GM12891 (cell line): ENCODE measurements around the gene ZSCAN5C.

Experiments
- POLR2A ChIP-seq: IDR thresholded peaks from 2 replicates; pipeline ENCODE4 v1.6.1; 2011; ENCODE audit warnings: low read depth, low read length, control low read depth
- POLR2AphosphoS5 ChIP-seq: IDR thresholded peaks from 2 replicates; pipeline ENCODE4 v1.6.1; 2011; ENCODE audit warnings: low read depth, low read length, control low read depth
- SPI1 ChIP-seq: IDR thresholded peaks from 2 replicates; pipeline ENCODE4 v1.6.1; 2011; ENCODE audit warnings: low read depth, low read length, control low read depth
- TAF1 ChIP-seq: IDR thresholded peaks from 2 replicates; pipeline ENCODE4 v1.6.1; 2011; ENCODE audit warnings: low read depth, low read length, control low read depth

GRCh38 chr19:56221851-56222250 is 19.8 kb downstream of the ZSCAN5C start:
- TF ChIP-seq POLR2AphosphoS5 (no peak), POLR2A (no peak), TAF1 (no peak), SPI1 (no peak)
